NOMO-1 (cell line): ENCODE data around the gene PSMB11.

Source experiments
- DNase-seq, 2 experiments: peaks; one replicate each; lab custom pipeline; 2025; ENCODE audit not compliant: unreplicated experiment in 2 of 2; lab: John Stamatoyannopoulos, UW

PSMB11 gene

GRCh38 chr14:23040100-23040499 lies 1.9 kb upstream of the PSMB11 start:
- DNase-seq = no peak

- no peak for DNase-seq
Observed at GRCh38 chr14:23041729-23042128, 283 bp upstream of the PSMB11 start.

GRCh38 chr14:23043145-23043544 lies 1.1 kb downstream of the PSMB11 start:
- no peak for DNase-seq

GRCh38 chr14:23043754-23044153 lies 1.7 kb downstream of the PSMB11 start:
- DNase-seq = no peak

GRCh38 chr14:23044840-23045239 lies 2.8 kb downstream of the PSMB11 start:
- DNase-seq = no peak

GRCh38 chr14:23045419-23046357 lies 3.7 kb downstream of the PSMB11 start:
- DNase-seq = no peak

GRCh38 chr14:23047034-23047634 lies 5.1 kb downstream of the PSMB11 start:
- no peak for DNase-seq

- DNase-seq = no peak
Observed at GRCh38 chr14:23047751-23048693, 6.0 kb downstream of the PSMB11 start.

- no peak for DNase-seq
Observed at GRCh38 chr14:23049011-23049410, 7.0 kb downstream of the PSMB11 start.

- no peak for DNase-seq
Observed at GRCh38 chr14:23051141-23052057, 9.4 kb downstream of the PSMB11 start.

- no peak for DNase-seq
Observed at GRCh38 chr14:23052182-23052623, 10.2 kb downstream of the PSMB11 start.

GRCh38 chr14:23052671-23053070 lies 10.7 kb downstream of the PSMB11 start:
- DNase-seq = no peak

GRCh38 chr14:23053426-23053825 lies 11.4 kb downstream of the PSMB11 start:
- DNase-seq = no peak

- no peak for DNase-seq
Observed at GRCh38 chr14:23054000-23054811, 12.2 kb downstream of the PSMB11 start.

- DNase-seq = no peak
Observed at GRCh38 chr14:23055147-23055550, 13.1 kb downstream of the PSMB11 start.

GRCh38 chr14:23055621-23056144 lies 13.7 kb downstream of the PSMB11 start:
- no peak for DNase-seq

GRCh38 chr14:23056145-23056955 lies 14.3 kb downstream of the PSMB11 start:
- DNase-seq = no peak
